ENCODE measurements around the gene OR10AD1.

OR10AD1 gene

DNA sequence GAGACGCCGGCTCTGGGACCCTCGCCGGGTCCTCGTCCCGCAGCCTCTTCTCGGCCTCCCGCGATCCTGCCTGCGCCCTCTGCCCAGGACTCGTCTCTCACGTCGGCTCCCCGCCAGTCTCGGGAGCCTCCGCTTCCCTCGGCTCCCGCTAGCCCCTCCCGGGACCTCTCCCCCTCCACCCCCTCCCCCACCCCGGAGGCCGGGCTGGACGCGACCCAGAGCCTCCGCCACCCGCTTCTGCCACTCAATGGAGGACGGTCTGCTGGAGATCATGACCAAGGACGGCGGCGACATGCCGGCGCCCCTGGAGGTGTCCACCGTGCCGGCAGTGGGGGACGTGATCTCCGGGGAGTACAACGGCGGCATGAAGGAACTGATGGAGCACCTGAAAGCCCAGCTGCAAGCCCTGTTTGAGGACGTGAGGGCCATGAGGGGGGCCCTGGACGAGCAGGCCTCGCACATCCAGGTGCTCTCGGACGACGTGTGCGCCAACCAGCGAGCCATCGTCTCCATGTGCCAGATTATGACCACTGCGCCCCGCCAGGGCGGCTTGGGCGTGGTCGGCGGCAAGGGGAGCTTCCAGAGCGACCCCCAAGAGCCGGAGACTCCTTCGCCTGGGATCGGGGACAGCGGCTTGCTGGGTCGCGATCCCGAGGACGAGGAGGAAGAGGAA, 19.1 kb downstream of the OR10AD1 start:
- DNase-seq, result no peak
- TF ChIP-seq GATA1 (IDR thresholded peaks at IDR 0.05; ENCODE audit: low read depth, low read length), result no peak
- TF ChIP-seq POLR2A (IDR thresholded peaks at IDR 0.05; ENCODE audit: low read length), result no peak

GRCh38 chr12:48183091-48183875, 19.8 kb downstream of the OR10AD1 start, which contains the start of gene CCDC184:
CCDC184 (plus strand) TSS chr12:48183644; CDS start chr12:48184123, 479 bp downstream.
- DNase-seq, result peak; percentile 51 to 56
- TF ChIP-seq GATA1 (IDR thresholded peaks at IDR 0.05; ENCODE audit: low read depth, low read length) (no peak), POLR2A (IDR thresholded peaks at IDR 0.05; ENCODE audit: low read length) (no peak)

GRCh38 chr12:48182631-48183030, 20.5 kb downstream of the OR10AD1 start:
- TF ChIP-seq GATA1 (IDR thresholded peaks at IDR 0.05; ENCODE audit: low read depth, low read length), result no peak
- TF ChIP-seq POLR2A (IDR thresholded peaks at IDR 0.05; ENCODE audit: low read length), result no peak
- DNase-seq, result no peak

DNA sequence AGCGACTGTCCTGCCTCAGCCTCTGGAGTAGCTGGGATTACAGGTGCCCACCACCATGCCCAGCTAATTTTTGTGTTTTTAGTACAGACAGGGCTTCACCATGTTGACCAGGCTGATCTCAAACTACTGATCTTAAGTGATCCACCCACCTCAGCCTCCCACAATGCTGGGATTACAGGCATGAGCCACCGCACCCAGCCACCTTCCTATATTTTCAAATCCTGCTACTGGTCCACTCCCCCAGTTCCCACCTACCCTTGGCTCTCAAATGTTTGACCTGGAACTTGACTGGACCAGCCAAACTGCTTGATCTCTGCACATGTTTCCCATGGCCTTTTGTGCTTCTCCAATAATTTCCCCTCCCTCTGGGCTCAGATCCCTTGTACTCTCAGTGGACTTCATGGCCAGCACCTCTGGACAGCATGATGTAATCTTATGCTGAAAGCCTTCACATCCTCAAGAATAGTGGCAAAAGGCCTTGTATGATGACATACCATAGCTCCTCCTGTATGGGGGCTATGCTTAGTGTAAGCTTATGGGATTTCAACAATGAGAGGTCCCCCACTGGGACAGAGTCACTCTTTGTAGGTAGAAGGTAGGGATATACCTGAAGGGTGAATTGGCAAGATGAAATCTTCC, 22.1 kb downstream of the OR10AD1 start:
- DNase-seq, result no peak

GRCh38 chr12:48180424-48180823, 22.7 kb downstream of the OR10AD1 start:
- no peak for DNase-seq
- TF ChIP-seq POLR2A (IDR thresholded peaks at IDR 0.05; ENCODE audit: low read length) (no peak), GATA1 (IDR thresholded peaks at IDR 0.05; ENCODE audit: low read depth, low read length) (no peak)

More for the DNA sequence above, 22.1 kb downstream of the OR10AD1 start:
- TF ChIP-seq GATA1 (IDR thresholded peaks at IDR 0.05; ENCODE audit: low read depth, low read length) (no peak), POLR2A (IDR thresholded peaks at IDR 0.05; ENCODE audit: low read length) (no peak)

DNA sequence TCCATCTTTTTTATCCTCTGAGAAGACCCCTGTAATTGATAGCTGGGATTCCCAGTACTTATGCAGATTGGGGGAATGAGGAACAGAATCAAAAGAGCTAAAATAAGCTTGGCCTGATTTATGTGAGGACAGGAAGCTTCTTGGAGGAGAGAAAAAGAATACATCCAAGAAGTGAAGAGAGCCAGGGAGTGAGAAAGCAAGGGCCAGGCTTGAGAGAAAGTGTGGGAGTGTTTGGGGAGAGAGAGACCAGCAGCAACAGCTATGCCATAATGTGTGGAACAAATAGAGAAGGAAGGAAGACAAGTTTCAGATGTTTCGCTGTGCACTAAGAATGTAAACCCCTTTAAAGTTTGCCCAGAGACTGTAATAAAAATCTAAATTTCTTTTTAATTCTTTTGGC, 23.6 kb downstream of the OR10AD1 start:
- no peak for TF ChIP-seq POLR2A (IDR thresholded peaks at IDR 0.05; ENCODE audit: low read length)
- TF ChIP-seq GATA1 (IDR thresholded peaks at IDR 0.05; ENCODE audit: low read depth, low read length), result no peak

DNA sequence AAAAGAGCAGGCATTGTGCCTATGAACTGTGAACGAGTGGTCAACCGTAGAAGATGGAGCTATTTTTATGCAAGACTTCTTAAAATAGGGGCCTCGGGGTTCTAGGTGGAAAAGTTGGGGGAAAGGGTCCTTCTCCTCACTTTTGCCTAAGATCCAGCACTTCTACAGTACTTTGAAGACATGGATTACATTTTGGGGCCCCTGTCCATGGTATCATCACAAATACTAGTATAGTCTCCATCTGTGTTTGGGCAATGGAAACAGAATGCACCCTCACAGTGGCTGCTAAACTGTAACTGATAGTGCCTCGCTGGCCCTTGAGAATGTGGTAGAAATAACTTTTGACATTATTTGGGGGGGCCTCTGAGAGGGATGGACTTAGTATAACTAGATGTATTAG, 25.1 kb downstream of the OR10AD1 start:
- DNase-seq, result no peak
- no peak for TF ChIP-seq GATA1 (IDR thresholded peaks at IDR 0.05; ENCODE audit: low read depth, low read length)
- no peak for TF ChIP-seq POLR2A (IDR thresholded peaks at IDR 0.05; ENCODE audit: low read length)

More for the DNA sequence above, 23.6 kb downstream of the OR10AD1 start:
- DNase-seq, result no peak

GRCh38 chr12:48176417-48176751, 26.7 kb downstream of the OR10AD1 start:
- no peak for TF ChIP-seq POLR2A (IDR thresholded peaks at IDR 0.05; ENCODE audit: low read length)
- no peak for TF ChIP-seq GATA1 (IDR thresholded peaks at IDR 0.05; ENCODE audit: low read depth, low read length)
- no peak for DNase-seq

GRCh38 chr12:48175613-48176416, 27.3 kb downstream of the OR10AD1 start:
- peak; percentile 14 to 58 for DNase-seq
- TF ChIP-seq GATA1 (IDR thresholded peaks at IDR 0.05; ENCODE audit: low read depth, low read length) (no peak), POLR2A (IDR thresholded peaks at IDR 0.05; ENCODE audit: low read length) (no peak)

GRCh38 chr12:48169011-48169410, 34.1 kb downstream of the OR10AD1 start:
- DNase-seq, result no peak
- TF ChIP-seq POLR2A (IDR thresholded peaks at IDR 0.05; ENCODE audit: low read length), result no peak
- no peak for TF ChIP-seq GATA1 (IDR thresholded peaks at IDR 0.05; ENCODE audit: low read depth, low read length)

DNA sequence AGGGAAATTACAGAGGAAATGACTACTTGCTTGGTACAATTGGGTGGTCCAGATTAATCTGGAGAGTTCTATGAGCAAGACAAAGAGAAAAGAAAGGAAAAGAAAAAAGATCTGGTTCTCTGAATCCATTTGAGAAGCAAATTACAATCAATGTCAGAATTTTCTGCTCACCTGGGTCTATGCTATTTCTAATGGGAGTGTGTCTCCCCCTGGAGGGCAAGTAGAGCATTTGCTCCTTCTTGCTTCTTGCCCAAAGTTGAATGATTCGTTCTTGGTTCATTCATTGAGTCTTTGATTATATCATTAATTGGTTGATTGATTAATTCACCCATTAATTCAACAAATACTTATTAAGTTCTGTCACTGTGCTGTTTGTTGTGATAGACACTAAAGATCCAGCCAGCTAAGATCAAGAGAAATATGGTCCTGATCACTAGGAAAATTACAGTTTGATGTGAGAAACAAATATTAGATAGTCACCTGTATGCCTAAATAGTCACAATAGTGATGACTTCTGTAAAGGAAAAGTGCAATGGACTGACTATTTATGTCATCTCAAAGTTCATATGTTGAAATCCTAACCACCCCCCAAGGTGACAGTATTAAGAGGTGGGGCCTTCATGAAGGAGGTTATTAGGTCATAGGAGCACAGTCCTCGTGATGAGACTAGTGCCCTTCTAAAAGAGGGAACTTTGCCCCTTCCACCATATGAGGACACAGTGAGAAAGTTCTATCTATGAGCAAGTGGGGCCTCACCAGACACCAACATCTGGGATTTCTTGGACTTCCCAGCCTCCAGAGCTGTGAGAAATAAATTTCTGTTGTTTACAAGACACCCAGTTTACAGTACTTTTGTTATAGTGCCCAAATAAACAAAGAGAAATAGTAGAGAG, 37.8 kb downstream of the OR10AD1 start:
- TF ChIP-seq GATA1 (IDR thresholded peaks at IDR 0.05; ENCODE audit: low read depth, low read length), result no peak
- no peak for TF ChIP-seq POLR2A (IDR thresholded peaks at IDR 0.05; ENCODE audit: low read length)
- DNase-seq, result peak; percentile 79 to 89

DNA sequence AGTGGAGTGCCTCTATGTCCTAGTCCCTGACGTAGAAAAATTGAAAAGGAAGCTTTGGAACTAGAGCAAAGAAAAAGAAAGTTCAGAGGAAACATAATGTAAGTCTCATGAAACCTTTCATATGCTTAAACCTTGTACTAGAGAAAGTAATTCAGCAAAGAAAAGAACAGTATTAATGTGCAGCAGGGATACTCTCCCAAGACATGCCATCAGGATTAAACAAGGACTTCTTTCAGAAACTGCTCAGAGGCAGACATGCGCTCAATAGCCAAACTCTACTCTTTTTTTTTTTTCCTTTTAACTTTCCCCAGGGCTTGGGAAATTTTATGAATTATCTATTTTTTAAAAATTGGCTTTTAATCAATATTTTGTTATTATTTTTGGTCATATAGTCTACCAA, 38.6 kb downstream of the OR10AD1 start:
- no peak for DNase-seq
- no peak for TF ChIP-seq POLR2A (IDR thresholded peaks at IDR 0.05; ENCODE audit: low read length)
- no peak for TF ChIP-seq GATA1 (IDR thresholded peaks at IDR 0.05; ENCODE audit: low read depth, low read length)
